SU-DHL-6 (cell line): ENCODE measurements around the gene FITM1.

Experiments
- H2AFZ ChIP-seq: fragments of 200-600 bp; sonication (generic); 2 replicates; pipeline ENCODE4 v1.6.1; 2014; ENCODE audit warnings: low read depth, mild to moderate bottlenecking, moderate library complexity, mixed read lengths, antibody characterized with exemption, low read length; ENCODE audit not compliant: severe bottlenecking
- H3F3A ChIP-seq: fragments of 200-600 bp; shearing (Covaris generic); 2 replicates; pipeline ENCODE4 v1.6.0; 2016; ENCODE audit warnings: antibody characterized with exemption, mild to moderate bottlenecking; ENCODE audit not compliant: insufficient read depth
- H3K27ac ChIP-seq: fragments of 200-600 bp; sonication (generic); 2 replicates; pipeline ENCODE4 v1.5.1; 2016; ENCODE audit warnings: low read depth, mild to moderate bottlenecking, low read length, moderate library complexity, mixed read lengths
- H3K27me3 ChIP-seq: fragments of 200-600 bp; sonication (generic), shearing (Covaris generic); 2 replicates; pipeline ENCODE4 v1.6.0; 2014; ENCODE audit warnings: mild to moderate bottlenecking, low read length
- H3K36me3 ChIP-seq: fragments of 200-600 bp; sonication (generic); 2 replicates; pipeline ENCODE4 v1.6.1; 2014; ENCODE audit warnings: mild to moderate bottlenecking, low read length, mixed read lengths
- H3K4me2 ChIP-seq: fragments of 300-600, 200-600 bp; shearing (Covaris generic), sonication (generic); 2 replicates; pipeline ENCODE4 v1.6.0; 2014; ENCODE audit warnings: low read length, low read depth, mild to moderate bottlenecking; ENCODE audit not compliant: poor library complexity, severe bottlenecking
- H3K4me3 ChIP-seq: fragments of 200-600 bp; sonication (generic); 2 replicates; pipeline ENCODE4 v1.5.1; 2014; ENCODE audit warnings: antibody characterized with exemption, low read length, mild to moderate bottlenecking, mixed read lengths; ENCODE audit not compliant: insufficient read depth, poor library complexity, severe bottlenecking
- H3K79me2 ChIP-seq: fragments of 200-600 bp; sonication (generic); 2 replicates; pipeline ENCODE4 v1.6.1; 2014; ENCODE audit warnings: mild to moderate bottlenecking, low read length, moderate library complexity; ENCODE audit not compliant: insufficient read depth
- H3K9ac ChIP-seq: fragments of 200-600 bp; sonication (generic); 2 replicates; pipeline ENCODE4 v1.7.0; 2014; ENCODE audit warnings: mild to moderate bottlenecking, low read length
- H3K9me2 ChIP-seq: fragments of 200-600 bp; sonication (generic); replicated peaks from 2 replicates; pipeline ENCODE4 v1.6.1; 2014; ENCODE audit warnings: low read length; ENCODE audit not compliant: insufficient read depth
- H3K9me3 ChIP-seq: fragments of 200-600 bp; sonication (generic); 2 replicates; pipeline ENCODE4 v1.6.1; 2014; ENCODE audit warnings: low read length, mixed read lengths; ENCODE audit not compliant: insufficient read depth
- H4K20me1 ChIP-seq: fragments of 200-600 bp; sonication (generic); 2 replicates; pipeline ENCODE4 v1.6.1; 2014; ENCODE audit warnings: low read depth, mild to moderate bottlenecking, antibody characterized with exemption, low read length, moderate library complexity, mixed read lengths
- CTCF ChIP-seq: fragments of 200-600 bp; sonication (generic); IDR thresholded peaks from one replicate; pipeline ENCODE4 v1.5.1; 2017; ENCODE audit warnings: antibody characterized with exemption, mild to moderate bottlenecking, low read length, moderate library complexity; ENCODE audit not compliant: insufficient read depth, poor library complexity, severe bottlenecking
- EZH2phosphoT487 ChIP-seq: fragments of 200-600 bp; sonication (generic), shearing (Covaris generic); conservative IDR thresholded peaks from 2 replicates; pipeline ENCODE4 v1.6.1; 2018; ENCODE audit warnings: mild to moderate bottlenecking, antibody characterized with exemption, low read length, moderate library complexity, mixed read lengths

FITM1 gene

GRCh38 chr14:24160499-24160849 is 30.0 kb downstream of the FITM1 start:
- H3K4me2 ChIP-seq, result no peak overlapping the region
- TF ChIP-seq EZH2phosphoT487 (no peak), CTCF (no peak)
- H3K79me2 ChIP-seq, result peaks cover 10% of the 10 kb centered on the region; the same call in 1 of the 2 replicates
- H3K36me3 ChIP-seq, result no peaks in the 10 kb centered on the region
- no peaks in the 10 kb centered on the region for H3K27me3 ChIP-seq
- 0 out of 2 replicates have a peak, but pooled peaks cover 3% of the 10 kb centered on the region for H3F3A ChIP-seq
- H3K9ac ChIP-seq, result peak overlapping the region; percentile 74; the same call in 1 of the 2 replicates
- no peak overlapping the region for H2AFZ ChIP-seq
- H3K9me2 ChIP-seq, result no peaks in the 10 kb centered on the region
- no peak overlapping the region for H3K4me3 ChIP-seq
- H3K9me3 ChIP-seq, result no peaks in the 10 kb centered on the region
- no peaks in the 10 kb centered on the region for H4K20me1 ChIP-seq
- H3K27ac ChIP-seq, result peak overlapping the region; percentile 32; the same call in 1 of the 2 replicates

- no peaks in the 10 kb centered on the region for H4K20me1 ChIP-seq
- no peaks in the 10 kb centered on the region for H3K9me3 ChIP-seq
- H3K9ac ChIP-seq, result peak within 1 kb of the TSS; percentile 74
- no peaks in the 10 kb centered on the region for H3K9me2 ChIP-seq
- peak within 1 kb of the TSS; percentile 97 for H3K4me2 ChIP-seq
- no peaks in the 10 kb centered on the region for H3K36me3 ChIP-seq
- peak within 1 kb of the TSS; percentile 58 for H3K4me3 ChIP-seq
- H3F3A ChIP-seq, result 0 out of 2 replicates have a peak, but pooled peaks cover 3% of the 10 kb centered on the region
- peaks cover 10% of the 10 kb centered on the region; the same call in 1 of the 2 replicates for H3K79me2 ChIP-seq
- TF ChIP-seq CTCF (peak; percentile 90), EZH2phosphoT487 (no peak)
- no peak within 1 kb of the TSS for H2AFZ ChIP-seq
- peak within 1 kb of the TSS; percentile 80 for H3K27ac ChIP-seq
- no peaks in the 10 kb centered on the region for H3K27me3 ChIP-seq
These were observed 30.7 kb downstream of the FITM1 start, which contains the start of gene IRF9 for GRCh38 chr14:24160850-24161804. Gene IRF9 (plus strand): TSS chr14:24161265. CDS start chr14:24162145, 880 bp downstream.

GRCh38 chr14:24162093-24162492 is 31.6 kb downstream of the FITM1 start:
- Histone ChIP-seq H3K36me3 (no peaks in the 10 kb centered on the region), H3K9me2 (no peaks in the 10 kb centered on the region), H2AFZ (no peak overlapping the region), H3K9ac (peak overlapping the region; percentile 74), H3K27ac (peak overlapping the region; percentile 80), H3K4me2 (peak overlapping the region; percentile 97), H3K79me2 (peaks cover 10% of the 10 kb centered on the region; the same call in 1 of the 2 replicates), H3K27me3 (no peaks in the 10 kb centered on the region), H3F3A (0 out of 2 replicates have a peak, but pooled peaks cover 3% of the 10 kb centered on the region), H3K9me3 (no peaks in the 10 kb centered on the region), H4K20me1 (no peaks in the 10 kb centered on the region), H3K4me3 (peak overlapping the region; percentile 58)
- no peak for TF ChIP-seq EZH2phosphoT487
- no peak for TF ChIP-seq CTCF
